GM19397 (cell line): ENCODE measurements around the gene TMEM258.

Experiments used
- ATAC-seq: cut with Tn5 transposase; IDR thresholded peaks from one replicate; pipeline ENCODE4 v1.9.1; 2021; ENCODE audit warnings: mild to moderate bottlenecking, moderate library complexity; ENCODE audit not compliant: unreplicated experiment

The TMEM258 gene

GRCh38 chr11:61792310-61793082 lies at the start of gene TMEM258, which contains the start of gene FEN1:
Gene TMEM258 (minus strand): TSS chr11:61792599. CDS start chr11:61792558, 41 bp downstream.
Gene FEN1 (plus strand): TSS chr11:61792911. CDS start chr11:61795362, 2,451 bp downstream.
- ATAC-seq, result peak; percentile 80

GRCh38 chr11:61841636-61842527 lies 49.5 kb upstream of the TMEM258 start:
- no peak for ATAC-seq

- no peak for ATAC-seq
Observed at GRCh38 chr11:61840371-61840770, 48.0 kb upstream of the TMEM258 start.

GRCh38 chr11:61839742-61840141 lies 47.3 kb upstream of the TMEM258 start:
- no peak for ATAC-seq

GRCh38 chr11:61838921-61839320 lies 46.5 kb upstream of the TMEM258 start:
- ATAC-seq, result no peak

- ATAC-seq, result no peak
Observed at GRCh38 chr11:61838501-61838900, 46.1 kb upstream of the TMEM258 start.

- ATAC-seq, result no peak
Observed at GRCh38 chr11:61837411-61838005, 45.1 kb upstream of the TMEM258 start.

GRCh38 chr11:61836193-61836592 lies 43.8 kb upstream of the TMEM258 start:
- no peak for ATAC-seq

- peak; percentile 81 for ATAC-seq
Observed at GRCh38 chr11:61834278-61835048, 42.1 kb upstream of the TMEM258 start.

- no peak for ATAC-seq
Observed at GRCh38 chr11:61833926-61834277, 41.5 kb upstream of the TMEM258 start.

- no peak for ATAC-seq
Observed at GRCh38 chr11:61833471-61833870, 41.1 kb upstream of the TMEM258 start.

- no peak for ATAC-seq
Observed at GRCh38 chr11:61832754-61833153, 40.4 kb upstream of the TMEM258 start.

GRCh38 chr11:61832207-61832606 lies 39.8 kb upstream of the TMEM258 start:
- ATAC-seq, result no peak

GRCh38 chr11:61830237-61831105 lies 38.1 kb upstream of the TMEM258 start:
- ATAC-seq, result no peak

- ATAC-seq, result no peak
Observed at GRCh38 chr11:61829806-61830205, 37.4 kb upstream of the TMEM258 start.

GRCh38 chr11:61828629-61829407 lies 36.4 kb upstream of the TMEM258 start:
- ATAC-seq, result no peak

- ATAC-seq, result no peak
Observed at GRCh38 chr11:61828379-61828628, 35.9 kb upstream of the TMEM258 start.

GRCh38 chr11:61827571-61828378 lies 35.4 kb upstream of the TMEM258 start, which contains the start of gene FADS2:
Gene FADS2 (plus strand): TSS chr11:61828300. CDS start chr11:61828391, 91 bp downstream.
- peak; percentile 63 for ATAC-seq
